Liver (tissue), 9 donors: Measurements from ENCODE around the gene ZPBP2. TPM values are rescaled to one million over a fixed set of nuclear protein-coding genes. Genes with fewer than 3 reads are reported as not detected.

Experiments used
- DNase-seq: peaks from one replicate; pipeline ENCODE4 v3.0.0-alpha.2; 2017; ENCODE audit warnings: low spot score
- H3K27ac ChIP-seq, 2 donors: one replicate each; pipeline ENCODE4 v1.7.0; 2013; ENCODE audit warnings: inconsistent platforms in 2 of 2, low read length in 2 of 2, control low read depth in 1 of 2, low read depth in 1 of 2, mild to moderate bottlenecking in 1 of 2
- H3K27me3 ChIP-seq, 4 donors: one replicate each; pipeline versions ENCODE4 v1.6.1 to v1.7.0; 2013; ENCODE audit warnings: low read length in 3 of 4, inconsistent platforms in 1 of 4, mild to moderate bottlenecking in 1 of 4, moderate library complexity in 1 of 4; ENCODE audit not compliant: control insufficient read depth in 4 of 4, insufficient read depth in 4 of 4
- H3K36me3 ChIP-seq, 4 donors: one replicate each; pipeline versions ENCODE4 v1.6.1 to v1.7.0; 2013; ENCODE audit warnings: low read length in 3 of 4, mild to moderate bottlenecking in 3 of 4, low read depth in 1 of 4, moderate library complexity in 1 of 4; ENCODE audit not compliant: control insufficient read depth in 4 of 4, insufficient read depth in 3 of 4
- H3K4me1 ChIP-seq, 4 donors: one replicate each; pipeline versions ENCODE4 v1.6.1 to v1.7.0; 2013; ENCODE audit warnings: low read length in 3 of 4, mild to moderate bottlenecking in 3 of 4, moderate library complexity in 1 of 4; ENCODE audit not compliant: control insufficient read depth in 4 of 4, insufficient read depth in 4 of 4
- H3K4me3 ChIP-seq, 3 donors: one replicate each; pipeline versions ENCODE4 v1.6.1 to v1.7.0; 2013; ENCODE audit warnings: low read length in 3 of 3, control low read depth in 1 of 3, low read depth in 1 of 3, mild to moderate bottlenecking in 1 of 3
- H3K9ac ChIP-seq, 2 donors: one replicate each; pipeline ENCODE4 v1.7.0; 2013; ENCODE audit warnings: low read length in 2 of 2, mild to moderate bottlenecking in 2 of 2, moderate library complexity in 2 of 2, control low read depth in 1 of 2, low read depth in 1 of 2
- H3K9me3 ChIP-seq, 4 donors: one replicate each; pipeline versions ENCODE4 v1.6.1 to v1.7.0; 2013; ENCODE audit warnings: low read length in 3 of 4; ENCODE audit not compliant: control insufficient read depth in 4 of 4
- EGR1 ChIP-seq, 2 donors: IDR thresholded peaks; 2 replicates each; pipeline ENCODE4 v1.6.1; 2016 to 2018; ENCODE audit warnings: antibody characterized with exemption in 2 of 2, low read depth in 2 of 2
- FOXA1 ChIP-seq: IDR thresholded peaks from 2 replicates; pipeline ENCODE4 v1.6.1; 2016; ENCODE audit warnings: antibody characterized with exemption
- FOXA2 ChIP-seq: IDR thresholded peaks from 2 replicates; pipeline ENCODE4 v1.6.1; 2016; ENCODE audit warnings: antibody characterized with exemption
- GABPA ChIP-seq, 2 donors: IDR thresholded peaks in 1 of 2; conservative IDR thresholded peaks in 1 of 2; 2 replicates each; pipeline ENCODE4 v1.6.1; 2016; ENCODE audit warnings: antibody characterized with exemption in 2 of 2, mild to moderate bottlenecking in 1 of 2, moderate library complexity in 1 of 2
- HNF4A ChIP-seq, 2 donors: conservative IDR thresholded peaks; 2 replicates each; pipeline ENCODE4 v1.6.1; 2016; ENCODE audit warnings: antibody characterized with exemption in 2 of 2, mild to moderate bottlenecking in 2 of 2
- HNF4G ChIP-seq: IDR thresholded peaks from 2 replicates; pipeline ENCODE4 v1.6.1; 2016; ENCODE audit warnings: antibody characterized with exemption
- JUND ChIP-seq, 2 donors: IDR thresholded peaks; 2 replicates each; pipeline ENCODE4 v1.6.1; 2016; ENCODE audit warnings: antibody characterized with exemption in 2 of 2
- NR2F2 ChIP-seq: IDR thresholded peaks from 2 replicates; pipeline ENCODE4 v1.6.1; 2016; ENCODE audit warnings: antibody characterized with exemption
- RAD21 ChIP-seq, 2 donors: IDR thresholded peaks; 2 replicates each; pipeline ENCODE4 v1.6.1; 2016; ENCODE audit warnings: antibody characterized with exemption in 2 of 2, mild to moderate bottlenecking in 2 of 2
- SP1 ChIP-seq: IDR thresholded peaks from 2 replicates; pipeline ENCODE4 v1.6.1; 2018; ENCODE audit warnings: antibody characterized with exemption, mild to moderate bottlenecking
- TAF1 ChIP-seq: conservative IDR thresholded peaks from 2 replicates; pipeline ENCODE4 v1.6.1; 2016; ENCODE audit warnings: antibody characterized with exemption, mild to moderate bottlenecking
- YY1 ChIP-seq: IDR thresholded peaks from 2 replicates; pipeline ENCODE4 v1.6.1; 2016; ENCODE audit warnings: antibody characterized with exemption, mild to moderate bottlenecking
- WGBS: extraction: QIAGEN DNeasy Blood & Tissue Kit; methylation state at CpG from one replicate; pipeline ENCODE4 v1.1.7; 2013; 5-methylcytosine and 5-hydroxymethylcytosine counted together
- polyA plus RNA-seq, 2 donors: library from polyadenylated mRNA; stranded (reverse) in 1 of 2; unstranded in 1 of 2; fragments of 200-250 nt in 1 of 2; fragments of >200 nt in 1 of 2; fragmentation: Nextera tagmentation in 1 of 2; extraction: Ambion mirVana in 1 of 2; gene quantifications; one replicate each; pipeline versions ENCODE4 v1.2.1 to v1.2.3, GENCODE V29; 2013 to 2015
- total RNA-seq, 2 donors: library from RNA; depleted of rRNA; stranded (reverse); fragments of >200 nt; gene quantifications; one replicate each; pipeline ENCODE4 v1.2.3, GENCODE V29; 2014
- TF ChIP-seq, protein P1 (sequence below): IDR thresholded peaks from 2 replicates; pipeline ENCODE4 v1.6.1; 2016; ENCODE audit warnings: antibody characterized with exemption
- TF ChIP-seq, protein P2 (sequence below): IDR thresholded peaks from 2 replicates; pipeline ENCODE4 v1.6.1; 2016; ENCODE audit warnings: antibody characterized with exemption, mild to moderate bottlenecking
- TF ChIP-seq, protein P3 (sequence below): fragments of 150-350 bp; IDR thresholded peaks from 2 replicates; pipeline ENCODE4 v1.5.1; 2017; ENCODE audit warnings: improper control_type of control experiment, low read depth, low read length; ENCODE audit not compliant: missing input control
- TF ChIP-seq, protein P4 (sequence below): IDR thresholded peaks from 2 replicates; pipeline ENCODE4 v1.6.1; 2016; ENCODE audit warnings: antibody characterized with exemption
- TF ChIP-seq, protein P5 (sequence below): IDR thresholded peaks from 2 replicates; pipeline ENCODE4 v1.6.1; 2016; ENCODE audit warnings: antibody characterized with exemption
- donor health status: healthy.
- donor health status: healthy.
- donor health status: healthy.
- donor health status: healthy.
- donor health status: healthy.

ZPBP2 gene
- total and polyA plus RNA-seq, 4 donors: not detected

DNA sequence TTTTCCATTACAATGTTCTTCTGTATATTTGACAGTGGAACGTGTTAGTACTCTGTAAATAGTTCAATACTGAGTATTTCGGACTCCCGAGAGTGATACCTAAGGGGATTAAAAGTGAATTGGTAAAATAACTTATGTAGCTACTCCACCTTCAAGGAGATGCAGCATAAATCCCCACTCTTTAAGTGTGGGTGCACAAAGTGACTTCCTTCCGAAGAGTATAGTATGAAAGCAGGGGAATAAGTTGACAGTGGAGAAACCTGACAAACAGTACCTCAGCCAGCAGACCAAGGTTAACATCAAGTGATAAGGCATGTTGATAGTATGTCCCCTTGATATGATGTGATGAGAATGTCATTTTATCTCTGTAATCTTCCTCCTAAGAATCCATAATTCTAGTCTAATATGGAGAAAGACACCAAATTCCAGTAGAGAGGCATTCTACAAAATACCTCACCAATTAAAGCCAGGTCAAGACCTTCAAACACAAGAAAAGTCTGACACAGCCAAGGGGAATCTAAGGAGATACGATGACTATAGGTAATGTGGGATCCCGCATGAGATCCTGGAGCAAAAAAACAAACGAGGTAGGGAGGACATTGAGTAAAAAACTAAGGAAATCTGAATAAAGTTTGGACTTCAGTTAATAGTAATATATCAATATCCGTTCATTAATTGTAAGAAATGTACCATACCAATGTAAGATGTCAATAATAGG is 1.8 kb upstream of the ZPBP2 start:
- WGBS: 80% methylated on average over 8 of the region's 8 CpGs
- no peaks in the 10 kb centered on the region for H3K9me3 ChIP-seq
- DNase-seq: no peak
- no peak overlapping the region for H3K9ac ChIP-seq
- no peak overlapping the region for H3K4me3 ChIP-seq
- TF ChIP-seq, protein P1, sequence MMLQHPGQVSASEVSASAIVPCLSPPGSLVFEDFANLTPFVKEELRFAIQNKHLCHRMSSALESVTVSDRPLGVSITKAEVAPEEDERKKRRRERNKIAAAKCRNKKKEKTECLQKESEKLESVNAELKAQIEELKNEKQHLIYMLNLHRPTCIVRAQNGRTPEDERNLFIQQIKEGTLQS: no peak
- TF ChIP-seq, protein P2, sequence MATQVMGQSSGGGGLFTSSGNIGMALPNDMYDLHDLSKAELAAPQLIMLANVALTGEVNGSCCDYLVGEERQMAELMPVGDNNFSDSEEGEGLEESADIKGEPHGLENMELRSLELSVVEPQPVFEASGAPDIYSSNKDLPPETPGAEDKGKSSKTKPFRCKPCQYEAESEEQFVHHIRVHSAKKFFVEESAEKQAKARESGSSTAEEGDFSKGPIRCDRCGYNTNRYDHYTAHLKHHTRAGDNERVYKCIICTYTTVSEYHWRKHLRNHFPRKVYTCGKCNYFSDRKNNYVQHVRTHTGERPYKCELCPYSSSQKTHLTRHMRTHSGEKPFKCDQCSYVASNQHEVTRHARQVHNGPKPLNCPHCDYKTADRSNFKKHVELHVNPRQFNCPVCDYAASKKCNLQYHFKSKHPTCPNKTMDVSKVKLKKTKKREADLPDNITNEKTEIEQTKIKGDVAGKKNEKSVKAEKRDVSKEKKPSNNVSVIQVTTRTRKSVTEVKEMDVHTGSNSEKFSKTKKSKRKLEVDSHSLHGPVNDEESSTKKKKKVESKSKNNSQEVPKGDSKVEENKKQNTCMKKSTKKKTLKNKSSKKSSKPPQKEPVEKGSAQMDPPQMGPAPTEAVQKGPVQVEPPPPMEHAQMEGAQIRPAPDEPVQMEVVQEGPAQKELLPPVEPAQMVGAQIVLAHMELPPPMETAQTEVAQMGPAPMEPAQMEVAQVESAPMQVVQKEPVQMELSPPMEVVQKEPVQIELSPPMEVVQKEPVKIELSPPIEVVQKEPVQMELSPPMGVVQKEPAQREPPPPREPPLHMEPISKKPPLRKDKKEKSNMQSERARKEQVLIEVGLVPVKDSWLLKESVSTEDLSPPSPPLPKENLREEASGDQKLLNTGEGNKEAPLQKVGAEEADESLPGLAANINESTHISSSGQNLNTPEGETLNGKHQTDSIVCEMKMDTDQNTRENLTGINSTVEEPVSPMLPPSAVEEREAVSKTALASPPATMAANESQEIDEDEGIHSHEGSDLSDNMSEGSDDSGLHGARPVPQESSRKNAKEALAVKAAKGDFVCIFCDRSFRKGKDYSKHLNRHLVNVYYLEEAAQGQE: no peak
- no peak for TF ChIP-seq NR2F2
- TF ChIP-seq EGR1 (IDR thresholded peaks at IDR 0.05; ENCODE audit: low read depth in 2 of 2): no peak
- no peak for TF ChIP-seq FOXA2
- TF ChIP-seq, protein P3, sequence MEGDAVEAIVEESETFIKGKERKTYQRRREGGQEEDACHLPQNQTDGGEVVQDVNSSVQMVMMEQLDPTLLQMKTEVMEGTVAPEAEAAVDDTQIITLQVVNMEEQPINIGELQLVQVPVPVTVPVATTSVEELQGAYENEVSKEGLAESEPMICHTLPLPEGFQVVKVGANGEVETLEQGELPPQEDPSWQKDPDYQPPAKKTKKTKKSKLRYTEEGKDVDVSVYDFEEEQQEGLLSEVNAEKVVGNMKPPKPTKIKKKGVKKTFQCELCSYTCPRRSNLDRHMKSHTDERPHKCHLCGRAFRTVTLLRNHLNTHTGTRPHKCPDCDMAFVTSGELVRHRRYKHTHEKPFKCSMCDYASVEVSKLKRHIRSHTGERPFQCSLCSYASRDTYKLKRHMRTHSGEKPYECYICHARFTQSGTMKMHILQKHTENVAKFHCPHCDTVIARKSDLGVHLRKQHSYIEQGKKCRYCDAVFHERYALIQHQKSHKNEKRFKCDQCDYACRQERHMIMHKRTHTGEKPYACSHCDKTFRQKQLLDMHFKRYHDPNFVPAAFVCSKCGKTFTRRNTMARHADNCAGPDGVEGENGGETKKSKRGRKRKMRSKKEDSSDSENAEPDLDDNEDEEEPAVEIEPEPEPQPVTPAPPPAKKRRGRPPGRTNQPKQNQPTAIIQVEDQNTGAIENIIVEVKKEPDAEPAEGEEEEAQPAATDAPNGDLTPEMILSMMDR: no peak
- no peak for TF ChIP-seq HNF4A (conservative IDR thresholded peaks at IDR 0.05)
- no peak for TF ChIP-seq JUND (IDR thresholded peaks at IDR 0.05)
- TF ChIP-seq YY1: no peak
- no peak for TF ChIP-seq RAD21 (IDR thresholded peaks at IDR 0.05)
- TF ChIP-seq GABPA (IDR thresholded peaks at IDR 0.05 in 1 of 2, conservative IDR thresholded peaks at IDR 0.05 in 1 of 2): no peak
- no peak for TF ChIP-seq HNF4G
- TF ChIP-seq SP1: no peak
- TF ChIP-seq TAF1: no peak
- TF ChIP-seq FOXA1: no peak
- TF ChIP-seq, protein P4, sequence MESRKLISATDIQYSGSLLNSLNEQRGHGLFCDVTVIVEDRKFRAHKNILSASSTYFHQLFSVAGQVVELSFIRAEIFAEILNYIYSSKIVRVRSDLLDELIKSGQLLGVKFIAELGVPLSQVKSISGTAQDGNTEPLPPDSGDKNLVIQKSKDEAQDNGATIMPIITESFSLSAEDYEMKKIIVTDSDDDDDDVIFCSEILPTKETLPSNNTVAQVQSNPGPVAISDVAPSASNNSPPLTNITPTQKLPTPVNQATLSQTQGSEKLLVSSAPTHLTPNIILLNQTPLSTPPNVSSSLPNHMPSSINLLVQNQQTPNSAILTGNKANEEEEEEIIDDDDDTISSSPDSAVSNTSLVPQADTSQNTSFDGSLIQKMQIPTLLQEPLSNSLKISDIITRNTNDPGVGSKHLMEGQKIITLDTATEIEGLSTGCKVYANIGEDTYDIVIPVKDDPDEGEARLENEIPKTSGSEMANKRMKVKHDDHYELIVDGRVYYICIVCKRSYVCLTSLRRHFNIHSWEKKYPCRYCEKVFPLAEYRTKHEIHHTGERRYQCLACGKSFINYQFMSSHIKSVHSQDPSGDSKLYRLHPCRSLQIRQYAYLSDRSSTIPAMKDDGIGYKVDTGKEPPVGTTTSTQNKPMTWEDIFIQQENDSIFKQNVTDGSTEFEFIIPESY: no peak
- TF ChIP-seq, protein P5, sequence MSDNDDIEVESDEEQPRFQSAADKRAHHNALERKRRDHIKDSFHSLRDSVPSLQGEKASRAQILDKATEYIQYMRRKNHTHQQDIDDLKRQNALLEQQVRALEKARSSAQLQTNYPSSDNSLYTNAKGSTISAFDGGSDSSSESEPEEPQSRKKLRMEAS: no peak
- H3K27ac ChIP-seq: no peak overlapping the region
- H3K27me3 ChIP-seq: no peaks in the 10 kb centered on the region
- H3K36me3 ChIP-seq: no peaks in the 10 kb centered on the region
- peaks cover 3 to 10% (median 6%) of the 10 kb centered on the region in 4 donors for H3K4me1 ChIP-seq
